Lower lobe of right lung (tissue), 2 donors: ENCODE data around the gene CDC42EP2. TPM values are rescaled to one million over a fixed set of nuclear protein-coding genes. Genes with fewer than 3 reads are reported as not detected.

ENCODE experiments used
- ATAC-seq, 2 donors: fragments of 200-7000 bp; cut with Tn5 transposase; one replicate each; pipeline ENCODE4 v1.9.1; 2020 to 2022; ENCODE audit warnings: mild to moderate bottlenecking in 2 of 2, moderate library complexity in 2 of 2
- DNase-seq: peaks from one replicate; pipeline ENCODE4 v3.0.0-alpha.2; 2020
- H3K27ac ChIP-seq: fragments of 200-600 bp; one replicate; pipeline ENCODE4 v1.8.0; 2022
- H3K27me3 ChIP-seq: fragments of 200-600 bp; one replicate; pipeline ENCODE4 v1.8.0; 2022; ENCODE audit warnings: low read depth
- H3K36me3 ChIP-seq: fragments of 200-600 bp; one replicate; pipeline ENCODE4 v1.8.0; 2022; ENCODE audit warnings: mild to moderate bottlenecking
- H3K4me1 ChIP-seq: fragments of 200-600 bp; one replicate; pipeline ENCODE4 v1.8.0; 2022
- H3K4me3 ChIP-seq: fragments of 200-600 bp; one replicate; pipeline ENCODE4 v1.8.0; 2022; ENCODE audit warnings: mild to moderate bottlenecking
- H3K9me3 ChIP-seq: fragments of 200-600 bp; one replicate; pipeline ENCODE4 v1.8.0; 2022
- CTCF ChIP-seq: fragments of 200-600 bp; IDR thresholded peaks from one replicate; pipeline ENCODE4 v1.8.0; 2022; ENCODE audit warnings: antibody characterized with exemption, mild to moderate bottlenecking
- intact Hi-C: fragments of 100-400 bp; cut with DNase I; formaldehyde crosslinking; loops from one replicate; pipeline ENCODE4 v1.11.0; 2022
- total RNA-seq: library from RNA; stranded (reverse); fragmentation: NEBNext Ultra II Directional; extraction: Animal tissue kit (Norgen Biotek cat#: 25700); gene quantifications from one replicate; pipeline ENCODE4 v1.2.1, GENCODE V29; 2021
- donor health status: DM: no; HTN: yes; CAD: no; lungs with severe emphysema.

Gene CDC42EP2
- total RNA-seq, 1 donor from 2014 or later = 17.0 TPM

GRCh38 chr11:65277631-65278277, 36.9 kb upstream of the CDC42EP2 start:
- Histone ChIP-seq H3K4me1 (peaks cover 33% of the 10 kb centered on the region), H3K4me3 (no peak overlapping the region), H3K36me3 (peaks cover 27% of the 10 kb centered on the region), H3K27ac (no peak overlapping the region), H3K9me3 (no peaks in the 10 kb centered on the region), H3K27me3 (no peaks in the 10 kb centered on the region)
- ATAC-seq = no peak
- no peak for TF ChIP-seq CTCF
- intact Hi-C loops = loop anchor here (5.0 kb wide), 1 partner anchor 40 kb away; no protein-coding TSS in a partner anchor
- no peak for DNase-seq

- intact Hi-C loops = loop anchor here (5.0 kb wide), 1 partner anchor 39 kb away; no protein-coding TSS in a partner anchor
- DNase-seq (no peak), ATAC-seq (no peak)
- Histone ChIP-seq H3K36me3 (peaks cover 33% of the 10 kb centered on the region), H3K9me3 (no peaks in the 10 kb centered on the region), H3K27me3 (no peaks in the 10 kb centered on the region), H3K4me3 (no peak overlapping the region), H3K27ac (no peak overlapping the region), H3K4me1 (peaks cover 33% of the 10 kb centered on the region)
- TF ChIP-seq CTCF = no peak
Measured at GRCh38 chr11:65278356-65278755, 36.3 kb upstream of the CDC42EP2 start.

- intact Hi-C loops = loop anchor here (5.0 kb wide), 1 partner anchor 38 kb away; no protein-coding TSS in a partner anchor
- TF ChIP-seq CTCF = no peak
- no peak for ATAC-seq
- no peaks in the 10 kb centered on the region for H3K9me3 ChIP-seq
- DNase-seq = no peak
- H3K4me3 ChIP-seq = no peak overlapping the region
- peak overlapping the region; percentile 32 for H3K27ac ChIP-seq
- H3K4me1 ChIP-seq = peaks cover 33% of the 10 kb centered on the region
- H3K27me3 ChIP-seq = no peaks in the 10 kb centered on the region
- H3K36me3 ChIP-seq = peaks cover 42% of the 10 kb centered on the region
Measured at GRCh38 chr11:65279279-65279678, 35.4 kb upstream of the CDC42EP2 start.

- intact Hi-C loops = loop anchor here (5.0 kb wide), 1 partner anchor 37 kb away; no protein-coding TSS in a partner anchor
- DNase-seq (no peak), ATAC-seq (peak in 1 of 2 donors; percentile 46)
- H3K27ac ChIP-seq = peak overlapping the region; percentile 32
- H3K9me3 ChIP-seq = no peaks in the 10 kb centered on the region
- H3K4me3 ChIP-seq = no peak overlapping the region
- H3K4me1 ChIP-seq = peaks cover 31% of the 10 kb centered on the region
- TF ChIP-seq CTCF = no peak
- H3K27me3 ChIP-seq = no peaks in the 10 kb centered on the region
- H3K36me3 ChIP-seq = peaks cover 48% of the 10 kb centered on the region
Measured at GRCh38 chr11:65279741-65280440, 34.8 kb upstream of the CDC42EP2 start.

GRCh38 chr11:65280646-65281045, 34.0 kb upstream of the CDC42EP2 start:
- Histone ChIP-seq H3K27ac (peak overlapping the region; percentile 32), H3K27me3 (no peaks in the 10 kb centered on the region), H3K4me3 (no peak overlapping the region), H3K36me3 (peaks cover 49% of the 10 kb centered on the region), H3K4me1 (peaks cover 23% of the 10 kb centered on the region), H3K9me3 (no peaks in the 10 kb centered on the region)
- no peak for ATAC-seq
- intact Hi-C loops = no loop called here
- DNase-seq = no peak
- TF ChIP-seq CTCF = no peak
